ENCODE results near the gene CXXC5.
A peak's percentile ranks its signal among the peaks of the same experiment; 100 is the strongest.
"Not testable (repeated sequence)": the region's sequence is repeated elsewhere in the genome, so short reads cannot be mapped to it uniquely, and the experiment has no call there.

CXXC5 gene

GRCh38 chr5:139648205-139649081, at the start of gene CXXC5:
TSS of gene CXXC5 (plus strand) at chr5:139648349. CDS start at chr5:139680524, 32,175 bp downstream.
- DNase-seq (ENCODE audit: low read depth), result peak; percentile 79
- no peak for TF ChIP-seq CTCF (conservative IDR thresholded peaks at IDR 0.05; ENCODE audit: control insufficient read depth, insufficient read depth, low read depth, low read length)
- H3K4me3 ChIP-seq (ENCODE audit: control insufficient read depth, low read depth, low read length), result peak within 1 kb of the TSS; percentile 73

- DNase-seq (ENCODE audit: low read depth); H3K4me3 ChIP-seq (ENCODE audit: control insufficient read depth, low read depth, low read length): not testable (repeated sequence)
These were observed 49.6 kb upstream of the CXXC5 start for GRCh38 chr5:139598601-139598965.

- DNase-seq (ENCODE audit: low read depth), result peak; percentile 79
- H3K4me3 ChIP-seq (ENCODE audit: control insufficient read depth, low read depth, low read length), result no peak overlapping the region
- no peak for TF ChIP-seq CTCF (conservative IDR thresholded peaks at IDR 0.05; ENCODE audit: control insufficient read depth, insufficient read depth, low read depth, low read length)
These were observed 47.7 kb upstream of the CXXC5 start for GRCh38 chr5:139600336-139600949.

- no peak for TF ChIP-seq CTCF (conservative IDR thresholded peaks at IDR 0.05; ENCODE audit: control insufficient read depth, insufficient read depth, low read depth, low read length)
- no peak for DNase-seq (ENCODE audit: low read depth)
- H3K4me3 ChIP-seq (ENCODE audit: control insufficient read depth, low read depth, low read length), result no peak overlapping the region
These were observed 46.7 kb upstream of the CXXC5 start for GRCh38 chr5:139601429-139601828.

- H3K4me3 ChIP-seq (ENCODE audit: control insufficient read depth, low read depth, low read length); DNase-seq (ENCODE audit: low read depth): not testable (repeated sequence)
These were observed 46.2 kb upstream of the CXXC5 start for GRCh38 chr5:139601948-139602347.

GRCh38 chr5:139605887-139606286, 42.3 kb upstream of the CXXC5 start:
- no peak for DNase-seq (ENCODE audit: low read depth)
- no peak overlapping the region for H3K4me3 ChIP-seq (ENCODE audit: control insufficient read depth, low read depth, low read length)
- TF ChIP-seq CTCF (conservative IDR thresholded peaks at IDR 0.05; ENCODE audit: control insufficient read depth, insufficient read depth, low read depth, low read length), result no peak

GRCh38 chr5:139611703-139612584, 36.2 kb upstream of the CXXC5 start:
- peak; percentile 31 for DNase-seq (ENCODE audit: low read depth)
- no peak for TF ChIP-seq CTCF (conservative IDR thresholded peaks at IDR 0.05; ENCODE audit: control insufficient read depth, insufficient read depth, low read depth, low read length)
- no peak overlapping the region for H3K4me3 ChIP-seq (ENCODE audit: control insufficient read depth, low read depth, low read length)
